ENCODE results near the gene WDR47. TPM values are rescaled to one million over a fixed set of nuclear protein-coding genes. Genes with fewer than 3 reads are reported as not detected.

The WDR47 gene
- total and polyA plus RNA-seq, 7 donors: 3.7 to 34.3 (median 16.0) TPM

- no peak overlapping the region for H3K4me3 ChIP-seq
- no peak for DNase-seq
- intact Hi-C loops (cut with DNase I): no loop called here
- no peaks in the 10 kb centered on the region for H3K27me3 ChIP-seq
- no peaks in the 10 kb centered on the region for H3K36me3 ChIP-seq
- H3K4me1 ChIP-seq: peaks cover 0 to 6% (median 3%) of the 10 kb centered on the region in 4 donors
- peak overlapping the region; percentile 12 to 70 (median 30) for H3K27ac ChIP-seq
- no peaks in the 10 kb centered on the region for H3K9me3 ChIP-seq
- TF ChIP-seq EP300 (IDR thresholded peaks at IDR 0.05) (no peak), CTCF (IDR thresholded peaks at IDR 0.05) (no peak), POLR2AphosphoS5 (IDR thresholded peaks at IDR 0.05) (no peak), POLR2A (IDR thresholded peaks at IDR 0.05) (no peak)
- WGBS, 2 donors: 86 to 87% methylated on average over 5 of the region's 5 CpGs
Observed at GRCh38 chr1:109080441-109081082, 38.7 kb upstream of the WDR47 start.

DNA sequence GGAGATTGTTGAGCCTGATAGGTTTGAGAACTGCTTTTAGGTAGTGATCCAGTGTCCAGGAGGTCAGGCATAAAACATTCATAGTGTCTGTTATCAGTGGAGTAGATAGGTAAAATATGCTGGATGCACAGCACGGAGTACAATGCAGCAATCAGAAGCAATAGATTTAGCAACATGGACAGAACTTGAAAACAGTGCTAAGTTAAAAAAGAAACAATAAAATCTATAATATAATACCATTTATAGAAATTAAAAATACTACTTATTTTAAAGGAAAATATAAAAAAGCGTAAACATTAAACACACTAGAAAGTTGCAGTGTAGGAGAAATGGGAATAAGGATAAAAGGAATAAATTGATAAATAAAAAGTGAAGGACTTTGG is 37.3 kb upstream of the WDR47 start:
- Histone ChIP-seq H3K4me3 (no peak overlapping the region), H3K4me1 (peaks cover 0 to 15% (median 13%) of the 10 kb centered on the region in 4 donors), H3K36me3 (no peaks in the 10 kb centered on the region), H3K9me3 (no peaks in the 10 kb centered on the region), H3K27ac (peak overlapping the region in 1 of 4 donors; percentile 70), H3K27me3 (no peaks in the 10 kb centered on the region)
- no peak for DNase-seq
- TF ChIP-seq CTCF (IDR thresholded peaks at IDR 0.05) (no peak), POLR2AphosphoS5 (IDR thresholded peaks at IDR 0.05) (no peak), EP300 (IDR thresholded peaks at IDR 0.05) (no peak), POLR2A (IDR thresholded peaks at IDR 0.05) (no peak)
- intact Hi-C loops (cut with DNase I): loop anchor here (5.0 kb wide), 1 partner anchor 33 kb away; the partner anchor contains the start of gene ELAPOR1
- 95 to 96% methylated on average over 2 of the region's 2 CpGs for WGBS, 2 donors

DNA sequence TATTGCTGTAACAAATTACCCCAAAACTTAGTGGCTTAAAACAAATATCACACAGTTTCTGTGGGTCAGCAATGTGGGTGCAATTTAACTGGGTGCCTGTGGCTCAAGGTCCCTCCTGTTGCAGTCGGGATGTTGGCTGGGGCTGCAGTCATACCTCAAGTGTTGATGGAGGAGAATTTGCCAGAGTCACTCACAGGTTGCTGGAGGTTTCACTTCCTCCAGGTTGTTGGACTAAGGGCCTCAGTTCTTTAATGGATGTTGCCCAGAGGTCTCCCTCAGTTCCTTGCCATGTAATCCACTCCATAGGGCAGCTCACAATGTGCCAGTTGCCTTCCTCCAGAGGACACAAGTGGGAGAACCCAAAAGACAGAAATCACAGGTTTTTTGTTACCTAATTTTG is 36.4 kb upstream of the WDR47 start:
- TF ChIP-seq POLR2A (IDR thresholded peaks at IDR 0.05) (no peak), CTCF (IDR thresholded peaks at IDR 0.05) (no peak), EP300 (IDR thresholded peaks at IDR 0.05) (no peak), POLR2AphosphoS5 (IDR thresholded peaks at IDR 0.05) (no peak)
- no peak for DNase-seq
- no peak overlapping the region for H3K4me3 ChIP-seq
- no peak overlapping the region for H3K27ac ChIP-seq
- H3K27me3 ChIP-seq: no peaks in the 10 kb centered on the region
- 78 to 91% methylated on average over 1 of the region's 1 CpG for WGBS, 2 donors
- no peaks in the 10 kb centered on the region for H3K9me3 ChIP-seq
- H3K36me3 ChIP-seq: peaks cover 0 to 5% (median 0%) of the 10 kb centered on the region in 4 donors
- intact Hi-C loops (cut with DNase I): loop anchor here (5.0 kb wide), 1 partner anchor 34 kb away; the partner anchor contains the start of gene ELAPOR1
- H3K4me1 ChIP-seq: peaks cover 0 to 15% (median 13%) of the 10 kb centered on the region in 4 donors

- peaks cover 0 to 15% (median 13%) of the 10 kb centered on the region in 4 donors for H3K4me1 ChIP-seq
- no peaks in the 10 kb centered on the region for H3K27me3 ChIP-seq
- peak within 1 kb of the TSS; percentile 82 to 92 (median 89) for H3K27ac ChIP-seq
- intact Hi-C loops (cut with DNase I): loop anchor here (1.0 to 5.0 kb wide), 3 partner anchors 14 to 36 kb away; partner anchors contain the start of genes ELAPOR1 and TMEM167B
- no peaks in the 10 kb centered on the region for H3K9me3 ChIP-seq
- peaks cover 0 to 12% (median 2%) of the 10 kb centered on the region in 4 donors for H3K36me3 ChIP-seq
- WGBS, 2 donors: 5% methylated on average over 39 of the region's 39 CpGs
- TF ChIP-seq POLR2A (IDR thresholded peaks at IDR 0.05) (peak; percentile 95 to 98), POLR2AphosphoS5 (IDR thresholded peaks at IDR 0.05) (peak; percentile 97 to 100 (median 99)), CTCF (IDR thresholded peaks at IDR 0.05) (peak; percentile 42 to 75 (median 66)), EP300 (IDR thresholded peaks at IDR 0.05) (peak in 1 of 4 donors; percentile 50)
- peak within 1 kb of the TSS; percentile 65 to 68 (median 66) for H3K4me3 ChIP-seq
- DNase-seq: peak; percentile 97
Observed at GRCh38 chr1:109075531-109076490, 33.9 kb upstream of the WDR47 start, which contains the start of gene TAF13. TSS of gene TAF13 (minus strand) at chr1:109076003. CDS start at chr1:109075947, 56 bp downstream.
